Esophagus muscularis mucosa (tissue), 3 donors: ENCODE results near the gene TAF11L9.
"Not testable (repeated sequence)": the region's sequence is repeated elsewhere in the genome, so short reads cannot be mapped to it uniquely, and the experiment has no call there.

ENCODE experiments used
- POLR2A ChIP-seq: fragments of 450-650 bp; IDR thresholded peaks from one replicate; pipeline ENCODE4 v1.6.1; 2017; ENCODE audit warnings: antibody characterized with exemption, moderate library complexity, mild to moderate bottlenecking, low read depth
- POLR2AphosphoS5 ChIP-seq, 2 donors: sonication (generic); formaldehyde crosslinking; IDR thresholded peaks; one replicate each; pipeline ENCODE4 v1.6.1; 2017; ENCODE audit warnings: antibody characterized with exemption in 2 of 2
- TF ChIP-seq, protein P1 (sequence below), 3 experiments: fragments of 200-600 bp in 2 of 3; fragments of 450-650 bp in 1 of 3; sonication (generic) in 2 of 3; IDR thresholded peaks; one replicate each; pipeline ENCODE4 v1.5.1; 2017 to 2019; ENCODE audit warnings: antibody characterized with exemption in 3 of 3, mild to moderate bottlenecking in 2 of 3, moderate library complexity in 1 of 3

DNA sequence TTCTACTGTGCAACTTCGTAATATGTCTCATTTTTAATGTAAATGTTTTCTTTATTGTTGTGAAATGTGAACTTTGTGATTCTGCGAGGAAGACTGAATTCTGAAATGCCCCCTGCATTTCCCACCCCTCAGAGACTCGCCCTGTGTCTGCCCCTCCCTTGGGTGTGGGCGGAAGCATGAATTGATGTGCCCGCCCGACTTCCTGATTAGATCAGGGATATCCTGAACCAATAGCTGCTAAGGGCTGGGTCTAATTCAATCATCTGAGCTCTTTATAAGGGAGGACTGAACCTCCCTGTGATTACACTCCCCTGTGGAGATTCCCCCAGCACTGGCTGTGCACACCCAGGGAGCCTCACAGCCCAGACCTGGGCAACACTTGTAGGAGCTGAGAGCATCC is 9.7 kb upstream of the TAF11L9 start, which contains the start of gene TAF11L11:
- TF ChIP-seq, protein P1, sequence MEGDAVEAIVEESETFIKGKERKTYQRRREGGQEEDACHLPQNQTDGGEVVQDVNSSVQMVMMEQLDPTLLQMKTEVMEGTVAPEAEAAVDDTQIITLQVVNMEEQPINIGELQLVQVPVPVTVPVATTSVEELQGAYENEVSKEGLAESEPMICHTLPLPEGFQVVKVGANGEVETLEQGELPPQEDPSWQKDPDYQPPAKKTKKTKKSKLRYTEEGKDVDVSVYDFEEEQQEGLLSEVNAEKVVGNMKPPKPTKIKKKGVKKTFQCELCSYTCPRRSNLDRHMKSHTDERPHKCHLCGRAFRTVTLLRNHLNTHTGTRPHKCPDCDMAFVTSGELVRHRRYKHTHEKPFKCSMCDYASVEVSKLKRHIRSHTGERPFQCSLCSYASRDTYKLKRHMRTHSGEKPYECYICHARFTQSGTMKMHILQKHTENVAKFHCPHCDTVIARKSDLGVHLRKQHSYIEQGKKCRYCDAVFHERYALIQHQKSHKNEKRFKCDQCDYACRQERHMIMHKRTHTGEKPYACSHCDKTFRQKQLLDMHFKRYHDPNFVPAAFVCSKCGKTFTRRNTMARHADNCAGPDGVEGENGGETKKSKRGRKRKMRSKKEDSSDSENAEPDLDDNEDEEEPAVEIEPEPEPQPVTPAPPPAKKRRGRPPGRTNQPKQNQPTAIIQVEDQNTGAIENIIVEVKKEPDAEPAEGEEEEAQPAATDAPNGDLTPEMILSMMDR (IDR thresholded peaks at IDR 0.05) = not testable (repeated sequence)
- not testable (repeated sequence) for TF ChIP-seq POLR2A; POLR2AphosphoS5 (IDR thresholded peaks at IDR 0.05)
